GM19239 (cell line): ENCODE results near the gene ZNF236.

ENCODE experiments used
- DNase-seq: peaks from one replicate; pipeline ENCODE4 v3.0.0; 2011; ENCODE audit warnings: low spot score; ENCODE audit not compliant: insufficient read length
- FAIRE-seq: peaks from 2 replicates; lab custom pipeline; 2011; peaks lifted over from hg19 to GRCh38; lab: Jason Lieb, UNC

The ZNF236 gene

GRCh38 chr18:76997951-76998808 is 175.8 kb downstream of the ZNF236 start:
- no peak for FAIRE-seq
- no peak for DNase-seq

GRCh38 chr18:76999077-76999476 is 176.7 kb downstream of the ZNF236 start:
- DNase-seq (no peak), FAIRE-seq (no peak)

- FAIRE-seq (peak; percentile 91), DNase-seq (peak; percentile 56)
Measured at GRCh38 chr18:77000527-77000926, 178.2 kb downstream of the ZNF236 start.

GRCh38 chr18:77001041-77001440 is 178.7 kb downstream of the ZNF236 start:
- DNase-seq (no peak), FAIRE-seq (no peak)

GRCh38 chr18:77001979-77002378 is 179.6 kb downstream of the ZNF236 start:
- DNase-seq: no peak
- no peak for FAIRE-seq

- FAIRE-seq (no peak), DNase-seq (no peak)
Measured at GRCh38 chr18:77002496-77002895, 180.1 kb downstream of the ZNF236 start.

- FAIRE-seq: no peak
- no peak for DNase-seq
Measured at GRCh38 chr18:77003316-77003715, 181.0 kb downstream of the ZNF236 start.

GRCh38 chr18:77004555-77005380 is 182.4 kb downstream of the ZNF236 start:
- peak; percentile 70 for FAIRE-seq
- no peak for DNase-seq

GRCh38 chr18:77005651-77006195 is 183.4 kb downstream of the ZNF236 start:
- FAIRE-seq (no peak), DNase-seq (no peak)

GRCh38 chr18:77006305-77007175 is 184.2 kb downstream of the ZNF236 start:
- FAIRE-seq (no peak), DNase-seq (no peak)

- FAIRE-seq (no peak), DNase-seq (no peak)
Measured at GRCh38 chr18:77007251-77007650, 184.9 kb downstream of the ZNF236 start.

- FAIRE-seq (no peak), DNase-seq (no peak)
Measured at GRCh38 chr18:77008006-77008405, 185.6 kb downstream of the ZNF236 start.

GRCh38 chr18:77008576-77009315 is 186.4 kb downstream of the ZNF236 start:
- FAIRE-seq (no peak), DNase-seq (no peak)

- FAIRE-seq (no peak), DNase-seq (no peak)
Measured at GRCh38 chr18:77009675-77010074, 187.3 kb downstream of the ZNF236 start.

- DNase-seq (no peak), FAIRE-seq (no peak)
Measured at GRCh38 chr18:77012120-77012519, 189.8 kb downstream of the ZNF236 start.

- no peak for FAIRE-seq
Measured at GRCh38 chr18:77012806-77013541, 190.6 kb downstream of the ZNF236 start.

GRCh38 chr18:77013811-77014521 is 191.6 kb downstream of the ZNF236 start:
- FAIRE-seq: no peak

More at GRCh38 chr18:77012806-77013541, 190.6 kb downstream of the ZNF236 start:
- DNase-seq: no peak

GRCh38 chr18:77014538-77014937 is 192.2 kb downstream of the ZNF236 start:
- FAIRE-seq: no peak

More at GRCh38 chr18:77013811-77014521, 191.6 kb downstream of the ZNF236 start:
- DNase-seq: no peak

More at GRCh38 chr18:77014538-77014937, 192.2 kb downstream of the ZNF236 start:
- DNase-seq: no peak
